ENCODE measurements around the gene TSR1. TPM values are rescaled to one million over a fixed set of nuclear protein-coding genes. Genes with fewer than 3 reads are reported as not detected.
A peak's percentile ranks its signal among the peaks of the same experiment; 100 is the strongest.

The TSR1 gene
- total RNA-seq, 4 donors from 2014 or later, result 40.0 to 48.0 (median 44.5) TPM

GRCh38 chr17:2309338-2310154, 26.7 kb downstream of the TSR1 start:
- H3K4me3 ChIP-seq (ENCODE audit: low read depth, poor library complexity, severe bottlenecking), result no peak overlapping the region
- no peak for DNase-seq (ENCODE audit: low spot score in 2 of 2)
- TF ChIP-seq CTCF (IDR thresholded peaks at IDR 0.05), result no peak
- TF ChIP-seq POLR2A (IDR thresholded peaks at IDR 0.05), result no peak
- 65 to 72% methylated on average over 6 of the region's 6 CpGs for WGBS, 2 donors
- intact Hi-C loops (cut with DNase I; ENCODE audit: low total_unique reads), result no loop called here

- intact Hi-C loops (cut with DNase I; ENCODE audit: low total_unique reads), result no loop called here
- DNase-seq (ENCODE audit: low spot score in 2 of 2), result no peak
- H3K4me3 ChIP-seq (ENCODE audit: low read depth, poor library complexity, severe bottlenecking), result no peak overlapping the region
- WGBS, 2 donors, result 86 to 88% methylated on average over 4 of the region's 4 CpGs
- no peak for TF ChIP-seq CTCF (IDR thresholded peaks at IDR 0.05)
- no peak for TF ChIP-seq POLR2A (IDR thresholded peaks at IDR 0.05)
Observed at GRCh38 chr17:2304931-2305330, 31.3 kb downstream of the TSR1 start.

- H3K4me3 ChIP-seq (ENCODE audit: low read depth, poor library complexity, severe bottlenecking), result peak within 1 kb of the TSS; percentile 95
- no peak for TF ChIP-seq CTCF (IDR thresholded peaks at IDR 0.05)
- TF ChIP-seq POLR2A (IDR thresholded peaks at IDR 0.05), result peak in 1 of 2 donors; percentile 22
- DNase-seq (ENCODE audit: low spot score in 2 of 2), result peak; percentile 80 to 98
- WGBS, 2 donors, result 1% methylated on average over 46 to 82 of the region's 108 CpGs
- intact Hi-C loops (cut with DNase I; ENCODE audit: low total_unique reads), result no loop called here
Observed at GRCh38 chr17:2303204-2304188, 32.8 kb downstream of the TSR1 start, which contains the start of the genes SMG6 and SRR. TSS of gene SMG6 (minus strand) at chr17:2303785. CDS start at chr17:2303720, 65 bp downstream. TSS of gene SRR (plus strand) at chr17:2303950. CDS start at chr17:2315561, 11,611 bp downstream.

- WGBS, 2 donors, result 1 to 2% methylated on average over 12 of the region's 12 CpGs
- DNase-seq (ENCODE audit: low spot score in 2 of 2), result no peak
- no peak for TF ChIP-seq CTCF (IDR thresholded peaks at IDR 0.05)
- TF ChIP-seq POLR2A (IDR thresholded peaks at IDR 0.05), result no peak
- intact Hi-C loops (cut with DNase I; ENCODE audit: low total_unique reads), result no loop called here
- peak overlapping the region; percentile 95 for H3K4me3 ChIP-seq (ENCODE audit: low read depth, poor library complexity, severe bottlenecking)
Observed at GRCh38 chr17:2302778-2303203, 33.5 kb downstream of the TSR1 start.

- DNase-seq (ENCODE audit: low spot score in 2 of 2), result no peak
- no peak overlapping the region for H3K4me3 ChIP-seq (ENCODE audit: low read depth, poor library complexity, severe bottlenecking)
- TF ChIP-seq CTCF (IDR thresholded peaks at IDR 0.05) (no peak), POLR2A (IDR thresholded peaks at IDR 0.05) (no peak)
- 94% methylated on average over 22 of the region's 22 CpGs for WGBS, 2 donors
- intact Hi-C loops (cut with DNase I; ENCODE audit: low total_unique reads), result no loop called here
Observed at GRCh38 chr17:2299756-2300155, 36.5 kb downstream of the TSR1 start.

All from lower leg skin (tissue), 4 donors.